ENCODE results near the gene TMUB1.

TMUB1 gene

DNA sequence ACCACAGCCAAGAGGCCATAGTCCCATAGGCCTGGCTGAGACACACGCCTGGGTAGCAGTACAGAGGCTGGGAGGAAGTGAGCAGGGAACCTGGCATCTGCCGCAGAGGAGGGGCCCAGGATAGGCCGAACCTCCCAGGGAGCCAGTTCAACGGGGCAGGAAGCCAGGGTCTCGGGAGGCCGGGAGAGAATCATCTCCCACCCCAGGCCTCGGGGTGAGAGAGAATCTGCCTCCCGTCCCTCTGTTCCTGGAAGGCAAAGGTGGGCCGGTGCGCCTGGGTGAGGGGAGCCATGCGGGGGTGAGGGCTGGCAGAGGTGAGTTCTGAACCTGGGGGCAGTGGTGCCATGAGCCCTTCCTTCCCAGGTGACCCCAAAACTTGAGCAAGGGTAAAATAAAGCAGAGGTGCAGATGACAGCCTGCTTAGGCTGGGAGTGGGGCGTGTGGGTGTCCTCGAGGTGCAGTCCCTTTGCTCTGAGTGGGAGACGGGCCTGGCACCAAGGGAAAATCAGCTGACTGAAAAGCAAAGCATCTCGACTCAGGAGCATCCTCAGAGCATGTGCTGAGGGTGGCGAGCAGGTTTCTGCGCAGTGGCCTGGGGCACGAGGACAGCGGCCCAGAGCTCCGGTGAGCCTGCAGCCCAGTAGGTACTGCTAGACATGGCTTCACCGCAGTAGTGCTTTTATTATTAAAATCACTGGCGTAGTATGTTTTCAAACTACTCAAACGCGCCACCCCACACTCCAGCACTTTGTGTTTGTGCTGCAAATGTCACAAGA lies 18.5 kb upstream of the TMUB1 start:
- DNase-seq, result no peak

DNA sequence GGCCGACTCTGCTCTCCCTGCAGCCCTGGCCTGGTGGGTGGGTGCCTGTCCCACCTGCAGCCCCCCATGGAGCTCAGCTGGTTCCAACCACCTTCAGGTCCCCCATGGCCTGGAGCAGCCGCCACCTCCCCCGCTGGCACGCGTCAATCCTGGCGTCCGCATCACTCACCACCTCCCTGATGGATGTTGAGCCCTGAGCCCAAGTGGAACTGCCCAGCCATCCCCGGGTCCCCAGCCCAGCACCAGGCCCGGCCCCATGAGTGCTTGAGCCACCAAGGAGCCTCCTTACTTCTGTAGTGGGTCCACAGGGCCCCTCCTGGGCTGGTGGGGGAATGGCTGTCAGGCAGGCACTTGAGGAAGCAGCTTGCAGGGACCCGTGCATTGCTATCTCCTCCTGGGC lies 17.6 kb upstream of the TMUB1 start:
- DNase-seq, result no peak

DNA sequence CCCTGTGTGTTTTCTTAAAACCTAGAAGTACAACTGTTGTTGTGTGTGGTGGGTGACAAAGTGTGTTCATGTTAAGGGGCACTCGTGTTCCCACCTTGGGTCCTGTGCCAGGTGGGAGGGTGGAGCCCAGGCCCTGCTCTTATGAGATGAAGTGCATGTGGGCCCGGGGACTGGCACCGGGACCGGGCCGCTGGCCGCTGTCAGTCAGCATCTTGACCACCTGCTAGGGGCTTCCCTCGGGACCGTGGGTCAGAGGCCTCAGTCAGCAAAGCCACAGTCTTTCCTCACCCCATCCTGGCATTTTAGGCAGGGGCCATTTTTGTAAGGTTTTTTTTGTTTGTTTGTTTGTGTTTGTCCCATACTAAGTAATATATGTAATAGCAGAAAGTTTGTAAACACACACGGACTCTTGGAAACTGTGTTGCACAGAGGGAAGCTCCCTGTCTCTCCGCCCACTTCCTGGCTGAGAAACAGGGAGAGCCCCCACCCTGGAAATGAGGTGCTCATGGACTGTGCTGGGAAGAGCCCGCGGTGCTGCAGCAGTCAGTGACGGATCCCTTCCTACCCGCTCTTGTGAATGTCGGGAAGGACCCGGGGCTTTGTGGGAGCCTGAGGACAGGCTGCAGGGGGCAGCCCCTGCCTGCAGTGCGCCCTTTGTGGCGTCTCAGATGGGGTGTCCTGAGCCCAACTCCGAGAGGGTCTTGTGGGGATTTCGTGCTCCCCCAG lies 16.4 kb upstream of the TMUB1 start:
- no peak for DNase-seq

DNA sequence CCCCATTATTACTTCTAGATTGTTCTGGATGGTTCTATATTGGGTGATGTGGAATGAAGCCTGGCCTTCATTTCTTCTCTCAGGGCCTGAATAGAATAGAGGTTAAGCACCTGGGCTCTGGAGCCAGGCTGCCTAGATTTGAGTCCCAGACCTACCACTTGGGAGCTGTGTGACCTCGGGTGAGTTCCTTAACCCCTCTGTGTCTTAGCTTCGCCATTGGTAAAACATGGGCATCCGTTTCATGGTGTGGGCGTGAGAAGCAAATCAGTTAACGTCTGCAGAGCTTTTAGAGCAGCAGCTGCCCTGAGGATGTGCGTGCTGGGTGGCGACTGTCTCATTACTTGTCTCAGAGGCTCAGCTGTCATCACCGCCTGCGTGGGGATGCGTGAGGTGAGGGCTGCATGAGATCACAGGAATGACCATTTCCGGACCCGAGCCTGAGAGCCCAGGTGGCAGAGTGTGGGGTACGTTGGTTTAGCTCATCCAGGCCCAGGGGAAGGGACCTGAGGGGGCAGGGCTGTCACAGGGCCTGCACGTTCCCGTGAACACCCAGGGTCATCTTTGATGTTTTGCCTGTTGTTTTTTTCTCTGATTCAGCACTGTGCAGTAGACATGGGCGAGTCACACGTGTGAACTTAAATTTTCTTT lies 12.7 kb upstream of the TMUB1 start:
- no peak for DNase-seq

DNA sequence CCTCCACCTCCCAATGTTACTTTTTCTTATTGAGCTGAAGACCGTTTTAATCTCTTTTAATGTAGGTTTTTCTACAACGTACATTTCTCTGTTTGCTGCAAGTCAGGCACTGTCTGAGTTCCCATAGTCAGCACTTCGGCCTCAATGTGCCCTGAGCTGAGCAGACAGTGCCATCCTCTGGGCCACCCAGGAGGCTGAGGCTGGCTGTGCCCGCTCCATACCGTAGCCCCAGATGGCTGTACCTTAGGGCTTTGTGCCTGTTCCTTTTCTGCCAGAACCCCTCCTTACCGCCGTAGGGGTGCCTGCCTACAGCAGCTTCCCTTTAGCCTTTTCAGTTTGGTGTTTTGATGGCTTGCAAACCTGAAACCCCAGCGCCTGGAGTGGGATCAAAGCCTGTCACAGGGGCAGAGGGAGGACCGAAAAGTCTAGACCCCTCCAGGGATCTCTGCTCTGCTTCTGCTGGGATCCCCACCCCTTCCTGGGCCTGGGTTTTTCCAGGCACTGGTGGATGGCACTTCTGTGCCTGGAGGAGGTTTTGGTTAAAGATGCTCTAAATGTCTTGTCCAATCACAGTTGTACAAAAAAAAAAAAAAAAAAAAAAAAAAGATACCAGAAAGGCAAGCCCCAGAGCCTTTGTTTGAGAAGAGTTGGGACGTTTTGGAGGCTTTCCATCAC lies 12.0 kb upstream of the TMUB1 start:
- DNase-seq, result no peak

DNA sequence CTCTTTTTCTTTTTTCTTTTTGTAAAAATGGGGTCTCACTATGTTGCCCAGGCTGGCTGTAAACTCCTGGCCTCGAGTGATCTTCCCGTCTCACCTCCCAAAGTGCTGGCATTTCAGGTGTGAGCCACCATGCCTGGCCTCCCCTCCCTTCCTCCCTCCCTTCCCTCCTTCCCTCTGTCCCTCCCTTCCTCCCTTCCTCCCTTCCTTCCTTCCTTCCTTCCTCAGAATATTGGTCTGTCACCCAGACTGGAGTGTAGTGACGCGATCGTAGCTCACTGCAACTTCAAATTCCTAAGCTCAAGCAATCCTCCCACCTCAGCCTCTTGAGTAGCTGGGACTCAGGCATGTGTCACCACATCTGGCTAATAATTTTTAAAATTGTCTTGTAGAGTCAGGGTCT lies 11.4 kb upstream of the TMUB1 start:
- DNase-seq, result no peak

DNA sequence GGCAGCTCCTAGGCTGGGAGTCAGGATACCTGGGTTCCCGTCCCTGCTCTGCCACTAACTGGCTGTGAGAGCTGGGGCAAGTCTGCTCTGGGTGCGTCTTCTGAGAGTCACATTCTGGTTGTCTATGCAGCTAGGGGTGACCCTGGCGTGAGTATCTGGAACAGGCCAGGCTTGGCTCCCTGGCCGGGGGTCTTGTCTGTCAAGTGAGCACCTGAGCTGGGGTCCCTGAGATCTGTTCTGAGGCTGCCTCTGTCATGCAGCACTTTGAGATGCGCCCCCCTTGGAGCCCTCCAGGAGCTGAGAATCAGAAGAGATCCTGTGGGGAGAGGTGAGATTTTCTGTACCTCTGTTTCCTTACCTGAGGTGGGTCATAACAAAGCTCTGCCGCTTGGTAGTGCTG lies 10.5 kb upstream of the TMUB1 start:
- no peak for DNase-seq

DNA sequence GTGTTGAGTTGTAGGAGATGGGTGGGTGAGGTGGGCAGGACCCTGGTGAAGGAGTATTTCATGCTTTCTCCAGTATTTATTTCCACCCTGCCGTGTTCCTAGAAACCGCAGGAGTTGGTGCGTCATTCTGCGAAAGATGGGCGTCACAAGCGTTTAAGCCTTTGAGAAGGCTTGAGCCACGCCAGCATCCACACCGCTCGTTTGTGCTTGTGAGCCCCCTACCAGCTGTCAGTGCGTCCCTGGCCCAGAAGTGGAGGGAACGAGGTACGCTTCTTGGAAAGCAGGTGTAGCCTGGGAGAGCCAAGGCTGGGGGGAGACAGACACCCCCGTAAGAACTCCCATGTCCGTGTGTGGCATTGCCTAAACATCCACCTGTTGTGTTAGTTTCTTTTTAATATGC lies 8.7 kb upstream of the TMUB1 start:
- DNase-seq, result no peak

DNA sequence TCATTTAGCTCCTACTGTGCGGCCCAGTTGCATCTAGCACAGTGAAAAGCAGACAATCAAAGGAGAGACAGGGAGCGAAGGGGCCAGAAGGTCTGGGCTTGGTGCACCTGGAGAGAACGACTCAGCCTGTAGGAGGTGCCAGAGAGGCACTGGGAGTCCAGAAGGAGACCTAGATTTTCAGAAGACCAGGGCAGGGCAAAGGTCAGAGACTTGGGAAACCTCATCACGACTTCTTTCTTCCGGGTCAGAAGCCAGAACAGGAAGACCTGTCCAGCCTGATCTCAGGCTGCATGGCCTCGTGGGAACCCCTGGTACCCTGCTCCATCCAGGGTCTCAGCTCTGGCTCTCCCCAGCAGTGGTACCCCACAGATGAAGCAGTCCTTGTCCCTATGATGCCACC lies 8.1 kb upstream of the TMUB1 start:
- peak in 1 of 2 donors; percentile 40 for DNase-seq

DNA sequence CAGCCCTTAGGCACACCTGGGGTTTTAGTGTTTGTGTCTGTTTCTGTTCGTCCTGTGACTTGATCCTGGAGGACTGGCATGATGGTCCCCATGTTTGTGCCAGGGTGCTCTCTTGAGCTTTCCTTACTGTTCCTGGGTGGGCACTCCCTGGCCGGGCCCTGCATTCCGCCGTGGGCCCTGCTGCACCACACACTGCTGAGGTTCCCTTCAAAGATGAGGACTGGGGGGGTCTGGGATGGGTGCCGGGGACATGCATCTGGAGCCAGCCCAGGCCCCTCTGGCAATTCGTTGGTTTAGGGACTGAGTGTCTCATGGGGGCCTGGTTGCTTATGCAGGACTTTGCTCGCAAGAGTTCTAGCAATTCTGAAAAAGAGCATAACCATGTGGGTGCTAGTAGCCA lies 7.7 kb upstream of the TMUB1 start:
- no peak for DNase-seq

DNA sequence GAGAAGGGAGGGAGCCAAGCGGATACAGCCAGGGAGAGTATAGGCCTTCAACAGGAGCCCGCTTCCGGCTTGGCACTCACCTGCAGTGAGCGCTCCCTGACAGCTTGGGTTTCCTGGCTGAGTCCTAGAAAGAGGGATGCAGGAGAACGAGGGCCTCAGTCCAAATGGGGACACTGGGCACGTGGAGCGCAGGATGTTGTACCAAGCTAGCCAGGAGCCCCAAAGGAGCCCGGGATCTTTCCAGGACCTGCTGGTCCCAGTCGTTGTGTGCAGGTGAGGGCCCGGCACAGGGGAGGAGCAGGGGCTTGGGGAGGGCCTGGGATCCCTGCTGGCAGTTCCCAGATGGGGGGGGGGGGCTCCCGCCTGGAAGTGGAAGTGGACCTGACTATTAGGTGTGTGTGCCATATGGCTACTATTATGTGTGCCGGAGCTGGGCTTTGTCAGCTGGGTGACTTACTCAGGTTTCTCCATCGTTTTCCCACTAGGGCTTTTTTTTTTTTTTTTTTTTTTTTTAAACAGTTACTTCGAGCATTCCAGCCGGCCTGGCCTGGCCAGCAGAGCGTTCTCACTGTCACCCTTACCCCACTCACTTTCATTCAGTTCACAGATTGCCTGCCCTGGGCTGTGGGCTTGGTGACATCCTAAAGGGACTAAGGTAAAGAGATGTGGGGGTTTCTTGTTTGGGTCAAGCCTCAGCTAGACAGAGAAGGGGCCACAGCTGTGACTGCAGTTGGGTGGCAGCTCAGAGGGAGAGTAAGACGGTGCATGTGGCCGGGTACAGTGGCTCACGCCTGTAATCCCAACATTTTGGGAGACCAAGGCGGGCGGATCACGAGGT lies 6.8 kb upstream of the TMUB1 start:
- no peak for DNase-seq

DNA sequence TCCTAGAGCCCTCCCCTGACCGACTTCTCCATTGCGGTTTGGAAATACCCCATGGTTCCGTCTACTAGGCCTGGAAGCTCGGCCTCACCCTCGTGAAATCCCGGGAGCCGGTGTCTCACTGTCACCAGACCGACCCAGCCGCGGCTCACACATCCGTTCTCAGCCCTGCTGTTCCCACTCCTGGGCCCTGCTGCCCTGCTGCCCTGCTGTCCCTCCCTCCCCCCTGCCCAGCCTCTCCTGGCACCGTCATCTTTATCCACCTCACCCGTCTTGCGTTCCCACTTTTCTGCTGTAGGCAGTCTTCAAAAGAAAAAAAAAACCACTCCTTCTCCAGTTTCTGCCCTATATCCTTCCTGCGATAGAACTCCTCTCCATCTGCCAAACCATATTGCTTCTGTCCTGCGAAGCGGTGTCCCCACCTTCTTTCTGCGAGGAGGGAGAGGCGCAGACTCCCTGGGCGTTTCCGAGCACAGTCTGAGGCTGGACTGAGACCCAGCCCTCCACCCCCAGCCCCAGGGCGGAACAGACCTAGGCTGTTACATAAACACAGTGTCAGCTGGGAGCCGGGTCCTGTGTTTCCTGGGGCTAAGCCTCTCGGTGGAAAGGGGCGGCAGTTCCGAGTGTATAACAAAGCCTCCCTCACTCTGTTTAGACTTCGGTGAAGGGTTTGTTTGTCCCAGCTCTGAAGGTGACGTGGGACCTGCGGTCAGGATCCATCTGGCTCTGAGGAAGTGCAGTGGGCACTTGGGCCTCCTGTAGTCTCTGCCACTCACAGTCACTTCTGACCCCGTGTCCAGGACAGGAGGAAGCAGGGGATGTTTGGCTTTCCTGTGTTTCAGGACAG lies 5.8 kb upstream of the TMUB1 start:
- DNase-seq, result no peak

DNA sequence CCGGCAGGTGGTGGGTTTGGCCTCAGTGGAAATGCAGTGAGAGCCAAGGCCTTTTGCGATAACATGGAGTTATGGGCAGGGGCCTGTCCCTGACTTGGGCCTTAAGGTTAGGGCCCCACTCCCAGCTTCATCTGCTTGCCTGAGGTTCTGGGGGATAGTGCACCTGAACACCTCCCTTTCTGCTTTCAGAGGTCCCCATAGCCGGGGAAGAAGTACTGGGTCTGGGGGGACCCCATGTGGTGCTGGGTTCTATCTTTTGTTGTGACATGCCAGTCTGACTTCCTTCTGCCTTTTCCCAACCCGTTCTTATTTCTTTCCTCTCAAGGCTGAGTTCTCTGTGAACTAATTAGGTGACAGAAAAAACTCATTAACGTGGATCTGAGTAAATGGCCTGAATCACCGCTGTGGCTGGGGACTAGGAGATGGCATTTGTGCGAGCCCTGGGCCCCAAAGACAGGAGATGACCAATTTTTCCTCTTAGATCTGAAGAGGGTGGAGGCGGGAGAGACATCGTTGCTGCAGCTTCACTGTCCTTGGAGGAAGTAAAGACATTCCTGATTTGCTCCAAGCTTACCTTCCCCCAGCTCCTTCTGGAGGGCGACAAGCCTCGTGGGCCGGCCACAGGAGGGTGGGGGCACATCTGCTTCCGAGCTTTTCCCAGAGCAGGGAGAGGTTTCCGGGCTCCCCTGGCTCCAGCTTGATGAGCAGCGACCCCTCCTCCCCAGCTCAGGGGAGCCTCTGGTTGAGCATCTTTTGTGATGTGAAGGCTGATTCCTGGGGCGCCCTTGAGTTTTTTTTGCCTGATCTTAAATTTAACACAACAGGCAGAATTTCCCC lies 4.9 kb upstream of the TMUB1 start:
- no peak for DNase-seq

DNA sequence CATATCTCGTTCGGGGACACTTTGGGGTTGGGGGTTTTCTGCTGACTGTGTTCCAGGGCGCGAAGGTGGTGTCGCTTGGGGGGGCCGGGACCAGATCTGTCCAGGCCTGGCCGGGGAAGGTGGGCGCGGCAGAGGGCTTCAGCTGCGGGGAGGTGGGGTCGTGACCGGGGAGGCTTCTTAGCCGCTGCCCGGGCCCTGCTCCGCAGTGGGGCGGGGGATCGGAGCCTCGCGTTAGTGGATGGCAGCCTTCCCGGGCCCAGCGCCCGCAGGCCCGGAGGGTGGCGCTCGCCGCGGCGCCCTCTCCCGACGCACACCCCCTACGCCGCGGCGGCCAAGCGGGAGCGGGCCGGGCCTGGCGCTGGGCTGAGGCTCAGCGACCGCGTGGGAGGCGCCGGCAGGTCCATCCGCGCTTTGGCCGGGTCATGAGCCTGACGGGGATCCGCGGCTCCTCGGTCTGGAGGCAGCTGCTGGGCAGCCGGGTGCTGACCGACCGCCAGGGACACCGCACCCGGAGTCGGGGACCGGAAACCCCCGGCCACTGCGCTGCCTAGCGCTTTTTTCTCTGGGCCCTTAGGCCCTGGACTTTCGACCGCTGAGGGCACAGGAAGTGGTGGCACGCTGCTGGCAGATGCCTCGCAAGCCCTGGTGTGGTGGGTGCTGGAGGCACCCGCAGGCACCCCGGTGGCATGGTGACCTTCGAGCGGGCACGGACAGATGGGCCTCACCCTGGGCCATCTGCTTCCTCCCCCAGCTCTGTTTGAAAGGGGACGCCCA lies 4.1 kb upstream of the TMUB1 start:
- peak; percentile 35 to 55 for DNase-seq

DNA sequence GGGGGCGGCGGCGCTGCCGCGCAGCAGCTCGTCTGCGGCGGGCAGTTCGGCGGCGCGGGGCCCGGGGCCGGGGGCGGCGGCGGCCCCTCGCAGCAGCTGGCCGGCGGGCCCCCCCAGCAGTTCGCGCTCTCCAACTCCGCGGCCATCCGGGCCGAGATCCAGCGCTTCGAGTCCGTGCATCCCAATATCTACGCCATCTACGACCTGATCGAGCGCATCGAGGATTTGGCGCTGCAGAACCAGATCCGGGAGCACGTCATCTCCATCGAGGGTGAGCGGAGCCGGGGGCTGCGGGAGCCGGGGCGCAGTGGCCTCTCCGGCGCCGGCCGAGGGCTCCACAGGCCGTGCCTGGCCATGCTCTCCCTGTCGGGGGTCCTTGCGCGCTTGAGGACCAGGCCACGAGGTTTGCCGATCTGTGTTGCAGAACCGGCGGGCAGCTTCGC lies 3.5 kb upstream of the TMUB1 start:
- DNase-seq, result peak; percentile 42 to 44

DNA sequence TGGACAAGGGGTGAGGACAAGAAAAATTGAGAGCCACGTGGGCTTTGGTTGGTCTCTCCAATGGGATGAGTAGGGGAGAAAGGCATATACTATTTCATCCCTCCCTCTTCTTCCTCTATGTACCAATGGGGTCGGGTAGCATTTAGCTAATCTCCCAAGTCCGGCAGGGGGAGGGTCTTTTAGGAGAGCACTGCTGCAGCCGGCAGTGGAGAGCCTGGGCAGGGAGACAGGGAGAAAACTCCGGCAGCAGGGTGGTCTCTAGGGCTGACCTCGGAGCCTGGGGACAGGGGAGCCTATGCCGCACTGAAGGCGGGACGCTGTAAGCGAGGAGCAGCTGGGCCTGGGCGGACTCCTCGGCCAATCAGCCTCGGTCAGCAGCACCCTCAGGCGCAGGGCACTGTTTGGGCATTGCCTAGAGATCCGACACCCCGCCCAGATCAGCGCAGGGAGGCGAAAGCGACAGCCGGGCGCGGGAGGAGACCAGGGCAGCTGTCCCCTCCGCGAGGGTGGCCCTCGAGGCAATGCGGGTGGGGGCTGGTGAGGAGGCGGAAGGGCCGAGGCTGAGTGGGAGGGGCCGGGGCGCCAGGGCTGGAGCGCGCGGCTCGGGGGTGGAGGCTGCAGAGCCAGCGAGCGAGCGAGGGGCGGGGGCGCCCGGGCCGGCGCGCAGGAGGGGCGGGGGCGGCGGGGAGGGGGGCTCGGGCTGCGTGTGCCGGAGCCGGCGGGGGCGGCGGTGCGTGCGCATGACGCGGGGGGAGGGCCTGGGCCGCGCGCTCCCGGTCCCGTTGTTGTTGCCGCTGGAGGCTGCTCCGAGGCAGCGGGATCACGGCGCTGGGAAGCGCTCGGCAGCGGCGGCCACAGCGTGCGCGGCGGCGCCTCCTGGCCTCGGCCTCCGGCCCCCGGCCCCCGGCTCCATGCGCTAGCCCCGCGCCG lies 2.7 kb upstream of the TMUB1 start, which contains the start of gene AGAP3:
Gene AGAP3 (plus strand): TSS at position 785 of the 930 bp plus-strand sequence. CDS start 267 bp downstream, outside the sequence.
- peak; percentile 66 to 70 for DNase-seq

DNA sequence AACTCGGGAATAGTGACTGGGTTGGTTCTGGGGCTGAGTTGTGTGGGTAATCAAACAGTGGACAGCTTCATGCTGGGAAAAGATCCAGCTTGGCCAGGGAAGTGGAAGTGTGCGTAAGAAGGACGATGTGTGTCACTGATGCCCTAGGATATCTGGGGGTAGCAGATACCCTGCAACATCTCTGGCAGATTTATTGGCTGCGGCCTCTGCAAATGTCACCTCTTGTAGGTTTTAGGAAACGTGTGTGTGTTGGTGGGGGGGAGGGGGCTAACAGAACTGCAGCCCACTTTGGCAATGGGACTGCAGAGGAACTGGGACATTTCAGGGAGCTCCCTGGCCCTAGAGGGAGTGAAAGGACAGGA lies 2.0 kb upstream of the TMUB1 start:
- no peak for DNase-seq

DNA sequence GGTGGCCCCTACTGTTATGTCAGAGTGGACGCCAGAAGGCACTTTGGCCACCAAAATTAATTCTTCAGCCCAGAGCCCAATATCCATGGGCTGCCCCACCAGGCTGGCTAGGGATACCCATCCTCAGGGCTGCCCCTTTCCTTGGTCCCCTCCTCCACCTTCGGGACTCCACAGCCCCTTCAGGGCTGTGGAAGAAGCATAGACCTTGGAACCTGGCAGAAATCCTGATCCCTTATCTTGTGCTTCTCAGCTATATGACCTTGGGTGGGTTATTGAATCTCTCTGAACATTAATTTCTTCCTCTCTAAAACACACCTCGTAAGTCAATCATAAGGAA lies 499 bp upstream of the TMUB1 start:
- DNase-seq, result no peak

All from stimulated activated CD4-positive, alpha-beta T cell treated with anti-CD3 and anti-CD28 coated beads, Interleukin-2, amount 100 ng/mL, for 24 hours (primary cell).